PC-3 (cell line): ENCODE measurements around the gene FAM118B. TPM values are rescaled to one million over a fixed set of nuclear protein-coding genes. Genes with fewer than 3 reads are reported as not detected.

ENCODE experiments used
- ATAC-seq: fragments of 200-7000 bp; cut with Tn5 transposase; 2 replicates; pipeline ENCODE4 v1.9.1; 2020; ENCODE audit warnings: mild to moderate bottlenecking, moderate library complexity
- BruUV-seq: library from RNA; stranded (reverse); fragments of 400-500 nt; replicated peaks from 2 replicates; lab custom pipeline; 2021; lab: Mats Ljungman, UMichigan
- CTCF ChIA-PET: fragments of 300-600 bp; sonication (Branson Sonifier 250); formaldehyde crosslinking; loops from one replicate; lab custom pipeline; 2022; ENCODE audit warnings: antibody characterized with exemption; lab: Charles Lee
- POLR2A ChIA-PET: fragments of 300-600 bp; sonication (Branson Sonifier 250); formaldehyde crosslinking; loops from one replicate; lab custom pipeline; 2022; ENCODE audit warnings: antibody characterized with exemption; ENCODE audit not compliant: unreplicated experiment; lab: Charles Lee
- DNase-seq: peaks from one replicate; pipeline ENCODE4 v3.0.0-alpha.2; 2015
- H2AFZ ChIP-seq: fragments of 300-600 bp; sonication (generic); 2 replicates; pipeline ENCODE4 v1.6.0; 2016; ENCODE audit warnings: antibody characterized with exemption, low read length
- H3F3A ChIP-seq: fragments of 300-600 bp; sonication (generic); one replicate; pipeline ENCODE4 v1.6.0; 2017; ENCODE audit warnings: antibody characterized with exemption, low read length, control low read depth, mild to moderate bottlenecking; ENCODE audit not compliant: unreplicated experiment
- H3K27ac ChIP-seq: fragments of 300-600 bp; sonication (generic); 2 replicates; pipeline ENCODE4 v1.5.1; 2016; ENCODE audit warnings: mild to moderate bottlenecking, low read length
- H3K27me3 ChIP-seq: fragments of 300-600 bp; sonication (generic); 2 replicates; pipeline ENCODE4 v1.6.1; 2016; ENCODE audit warnings: low read length, mixed read lengths
- H3K36me3 ChIP-seq: fragments of 300-600 bp; sonication (generic); 2 replicates; pipeline ENCODE4 v1.6.1; 2016; ENCODE audit warnings: low read depth, mixed run types, low read length, mixed read lengths
- H3K4me1 ChIP-seq: fragments of 300-600 bp; sonication (generic); 2 replicates; pipeline ENCODE4 v1.5.1; 2016; ENCODE audit warnings: low read length; ENCODE audit not compliant: insufficient read depth
- H3K4me2 ChIP-seq: fragments of 300-600 bp; sonication (generic); 2 replicates; pipeline ENCODE4 v1.6.0; 2016; ENCODE audit warnings: low read length
- H3K4me3 ChIP-seq: fragments of 300-600 bp; sonication (generic); 2 replicates; pipeline ENCODE4 v1.5.1; 2016; ENCODE audit warnings: mild to moderate bottlenecking, low read length, mixed read lengths
- H3K79me2 ChIP-seq: fragments of 300-600 bp; sonication (generic); 2 replicates; pipeline ENCODE4 v1.6.1; 2017; ENCODE audit warnings: low read length, mixed read lengths
- H3K9ac ChIP-seq: fragments of 300-600 bp; sonication (generic); 2 replicates; pipeline ENCODE4 v1.6.0; 2016; ENCODE audit warnings: mild to moderate bottlenecking, low read length
- H3K9me2 ChIP-seq: fragments of 300-600 bp; sonication (generic); replicated peaks from 2 replicates; pipeline ENCODE4 v1.6.1; 2016; ENCODE audit warnings: mixed run types, low read length, mixed read lengths
- H3K9me3 ChIP-seq: fragments of 300-600 bp; sonication (generic); 2 replicates; pipeline ENCODE4 v1.6.1; 2016; ENCODE audit warnings: low read length, mixed read lengths
- H4K20me1 ChIP-seq: fragments of 300-600 bp; sonication (generic); 2 replicates; pipeline ENCODE4 v1.6.1; 2016; ENCODE audit warnings: low read length, mixed read lengths
- CTCF ChIP-seq: fragments of 300-600 bp; sonication (generic); conservative IDR thresholded peaks from 2 replicates; pipeline ENCODE4 v1.5.1; 2017; ENCODE audit warnings: antibody characterized with exemption, low read depth, mild to moderate bottlenecking, low read length
- EZH2 ChIP-seq: fragments of 300-600 bp; sonication (generic); IDR thresholded peaks from one replicate; pipeline ENCODE4 v1.6.1; 2017; ENCODE audit warnings: antibody characterized with exemption, mild to moderate bottlenecking, low read length; ENCODE audit not compliant: unreplicated experiment
- EZH2phosphoT487 ChIP-seq: fragments of 300-600 bp; sonication (generic); IDR thresholded peaks from 2 replicates; pipeline ENCODE4 v1.6.1; 2018; ENCODE audit warnings: mild to moderate bottlenecking, antibody characterized with exemption, low read length, borderline replicate concordance
- intact Hi-C: fragments of 100-400 bp; cut with micrococcal nuclease; formaldehyde crosslinking; loops from 2 replicates; pipeline ENCODE4 v1.9.0; 2023
- total RNA-seq: library from RNA; depleted of rRNA; stranded (reverse); fragments of >200 nt; gene quantifications from 2 replicates; pipeline ENCODE4 v1.2.3, GENCODE V29; 2014

Gene FAM118B
- total RNA-seq, 1 experiment from 2014 or later, result 24.3 TPM

- H3K36me3 ChIP-seq, result peaks cover 18% of the 10 kb centered on the region; the same call in 1 of the 2 replicates
- H3K79me2 ChIP-seq, result peaks cover 27% of the 10 kb centered on the region
- ChIA-PET POLR2A (no interaction called here), CTCF (no interaction called here)
- H2AFZ ChIP-seq, result no peak overlapping the region
- no peaks in the 10 kb centered on the region for H3K9me3 ChIP-seq
- no peak overlapping the region for H3K9ac ChIP-seq
- no TSS peak for BruUV-seq
- DNase-seq (no peak), ATAC-seq (no peak)
- no peak overlapping the region for H3K27ac ChIP-seq
- intact Hi-C loops, result no loop called here
- no peak overlapping the region for H3K4me3 ChIP-seq
- H3K9me2 ChIP-seq, result no peaks in the 10 kb centered on the region
- no peaks in the 10 kb centered on the region for H3K27me3 ChIP-seq
- no peaks in the 10 kb centered on the region for H4K20me1 ChIP-seq
- peaks cover 20% of the 10 kb centered on the region; the same call in 1 of the 2 replicates for H3K4me1 ChIP-seq
- TF ChIP-seq CTCF (no peak), EZH2phosphoT487 (no peak), EZH2 (no peak)
- no peaks in the 10 kb centered on the region for H3F3A ChIP-seq
- H3K4me2 ChIP-seq, result no peak overlapping the region
Measured at GRCh38 chr11:126288237-126288636, 76.7 kb downstream of the FAM118B start.

- CTCF ChIA-PET, result no interaction called here
- TF ChIP-seq EZH2phosphoT487, result no peak
- no peak for TF ChIP-seq CTCF
- no peak for TF ChIP-seq EZH2
Measured at GRCh38 chr11:126290887-126291286, 79.3 kb downstream of the FAM118B start.

GRCh38 chr11:126293726-126294125 is 82.1 kb downstream of the FAM118B start:
- 0 out of 2 replicates have a peak, but pooled peaks have one; percentile 18 for ATAC-seq
- intact Hi-C loops, result no loop called here
- no peaks in the 10 kb centered on the region for H3F3A ChIP-seq
- no peak overlapping the region for H3K27ac ChIP-seq
- BruUV-seq, result TSS peak; percentile 2
- no peaks in the 10 kb centered on the region for H4K20me1 ChIP-seq
- POLR2A ChIA-PET, result no interaction called here
- no peaks in the 10 kb centered on the region for H3K9me2 ChIP-seq
- H3K9ac ChIP-seq, result no peak overlapping the region
- TF ChIP-seq CTCF, result no peak
- TF ChIP-seq EZH2, result no peak
- TF ChIP-seq EZH2phosphoT487, result no peak
- CTCF ChIA-PET, result no interaction called here
- no peaks in the 10 kb centered on the region for H3K4me1 ChIP-seq
- H3K27me3 ChIP-seq, result no peaks in the 10 kb centered on the region
- DNase-seq, result no peak
- no peak overlapping the region for H3K4me3 ChIP-seq
- H3K9me3 ChIP-seq, result no peaks in the 10 kb centered on the region
- H2AFZ ChIP-seq, result no peak overlapping the region
- no peak overlapping the region for H3K4me2 ChIP-seq
- peaks cover 23% of the 10 kb centered on the region; the same call in 1 of the 2 replicates for H3K36me3 ChIP-seq
- H3K79me2 ChIP-seq, result no peaks in the 10 kb centered on the region

More at GRCh38 chr11:126290887-126291286, 79.3 kb downstream of the FAM118B start:
- H3K36me3 ChIP-seq, result peaks cover 20% of the 10 kb centered on the region; the same call in 1 of the 2 replicates
- no peak overlapping the region for H3K9ac ChIP-seq
- no peaks in the 10 kb centered on the region for H3K9me2 ChIP-seq
- H3K79me2 ChIP-seq, result peaks cover 7% of the 10 kb centered on the region
- BruUV-seq, result no TSS peak
- no peak overlapping the region for H3K4me2 ChIP-seq
- H3F3A ChIP-seq, result no peaks in the 10 kb centered on the region
- no peak for ATAC-seq
- H3K27me3 ChIP-seq, result no peaks in the 10 kb centered on the region
- no peak overlapping the region for H2AFZ ChIP-seq
- no peaks in the 10 kb centered on the region for H4K20me1 ChIP-seq
- no peaks in the 10 kb centered on the region for H3K9me3 ChIP-seq
- H3K4me1 ChIP-seq, result no peaks in the 10 kb centered on the region
- intact Hi-C loops, result no loop called here
- POLR2A ChIA-PET, result no interaction called here
- no peak for DNase-seq
- no peak overlapping the region for H3K27ac ChIP-seq
- H3K4me3 ChIP-seq, result no peak overlapping the region
